ENCODE results near the gene MBOAT1. TPM values are rescaled to one million over a fixed set of nuclear protein-coding genes. Genes with fewer than 3 reads are reported as not detected.
A peak's percentile ranks its signal among the peaks of the same experiment; 100 is the strongest.
"Not testable (repeated sequence)": the region's sequence is repeated elsewhere in the genome, so short reads cannot be mapped to it uniquely, and the experiment has no call there.

Gene MBOAT1, protein sequence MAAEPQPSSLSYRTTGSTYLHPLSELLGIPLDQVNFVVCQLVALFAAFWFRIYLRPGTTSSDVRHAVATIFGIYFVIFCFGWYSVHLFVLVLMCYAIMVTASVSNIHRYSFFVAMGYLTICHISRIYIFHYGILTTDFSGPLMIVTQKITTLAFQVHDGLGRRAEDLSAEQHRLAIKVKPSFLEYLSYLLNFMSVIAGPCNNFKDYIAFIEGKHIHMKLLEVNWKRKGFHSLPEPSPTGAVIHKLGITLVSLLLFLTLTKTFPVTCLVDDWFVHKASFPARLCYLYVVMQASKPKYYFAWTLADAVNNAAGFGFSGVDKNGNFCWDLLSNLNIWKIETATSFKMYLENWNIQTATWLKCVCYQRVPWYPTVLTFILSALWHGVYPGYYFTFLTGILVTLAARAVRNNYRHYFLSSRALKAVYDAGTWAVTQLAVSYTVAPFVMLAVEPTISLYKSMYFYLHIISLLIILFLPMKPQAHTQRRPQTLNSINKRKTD
- polyA plus RNA-seq (ENCODE audit: insufficient read length in 12 of 12): 10 to 100 TPM in 1 of 12 donors, 1 to 10 TPM in 10, not detected in 1; 3.2 to 10.1 (median 4.6) TPM
- long read RNA-seq, donor 1, partial matches to known transcripts: 0 of 1 reads
- long read RNA-seq, donor 1, other reads (novel, unspliced or antisense): 0 of 1 reads
- long read RNA-seq, donor 2: 0 reads
- long read RNA-seq, donor 3: 0 reads
- long read RNA-seq, donor 4, partial matches to known transcripts: 0 of 1 reads
- long read RNA-seq, donor 4, other reads (novel, unspliced or antisense): 0 of 1 reads
- long read RNA-seq, donor 5, partial matches to known transcripts: 0 of 1 reads
- long read RNA-seq, donor 5, other reads (novel, unspliced or antisense): 0 of 1 reads
- long read RNA-seq, donor 6, partial matches to known transcripts: 0 of 1 reads
- long read RNA-seq, donor 6, other reads (novel, unspliced or antisense): 0 of 1 reads
- long read RNA-seq, donor 7, partial matches to known transcripts: 0 of 1 reads
- long read RNA-seq, donor 7, other reads (novel, unspliced or antisense): 0 of 1 reads
- long read RNA-seq, donor 8: 0 reads
- long read RNA-seq, donor 9: 0 reads
- long read RNA-seq, donor 10: 0 reads
- long read RNA-seq, donor 11, partial matches to known transcripts: 0 of 1 reads
- long read RNA-seq, donor 11, other reads (novel, unspliced or antisense): 0 of 1 reads

GRCh38 chr6:20212392-20213111 lies at the start of gene MBOAT1:
Gene MBOAT1 (minus strand): TSS chr6:20212469. CDS start chr6:20212234, 235 bp downstream.
- peak; percentile 90 for DNase-seq

DNA sequence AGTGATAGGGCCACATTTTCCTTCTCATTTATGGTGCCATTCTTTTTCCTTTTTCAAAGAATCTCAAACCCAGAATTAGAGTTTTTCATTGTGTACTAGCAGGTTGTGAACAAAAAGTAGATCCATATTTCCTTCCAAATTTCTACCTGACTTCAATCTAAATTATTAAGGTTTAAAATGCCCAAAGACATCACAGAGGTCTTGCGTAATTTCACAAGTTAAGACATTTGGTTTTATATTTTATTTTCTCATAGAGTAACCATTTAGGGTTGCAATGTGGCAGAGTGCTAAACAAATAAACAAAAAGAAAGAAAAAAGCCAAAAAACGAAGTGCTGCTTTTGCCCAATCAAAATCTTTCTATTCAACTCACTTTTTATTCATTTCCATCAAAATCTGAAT lies 49.4 kb upstream of the MBOAT1 start:
- no peak for DNase-seq

DNA sequence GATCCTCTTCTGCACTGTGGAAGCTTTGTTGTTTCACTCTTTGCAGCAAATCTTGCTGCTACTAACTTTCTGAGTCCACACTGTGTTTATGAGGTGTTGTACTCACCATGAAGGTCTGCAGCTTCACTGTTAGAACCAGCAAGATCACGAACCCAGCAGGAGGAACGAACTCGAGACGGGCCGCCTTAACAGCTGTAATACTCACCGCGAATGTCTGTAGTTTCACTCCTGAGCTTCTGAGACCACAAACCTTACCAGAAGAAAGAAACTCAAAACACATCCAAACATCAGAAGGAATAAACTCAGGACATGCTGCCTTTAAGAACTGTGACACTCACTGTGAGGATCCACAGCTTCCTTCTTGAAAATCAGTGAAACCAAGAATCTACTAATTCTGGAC lies 48.1 kb upstream of the MBOAT1 start:
- DNase-seq: no peak

GRCh38 chr6:20259316-20260049 lies 47.2 kb upstream of the MBOAT1 start:
- no peak for DNase-seq

- no peak for DNase-seq
These were observed 43.2 kb upstream of the MBOAT1 start for GRCh38 chr6:20255428-20255827.

- DNase-seq: no peak
These were observed 42.0 kb upstream of the MBOAT1 start for GRCh38 chr6:20254295-20254694.

DNA sequence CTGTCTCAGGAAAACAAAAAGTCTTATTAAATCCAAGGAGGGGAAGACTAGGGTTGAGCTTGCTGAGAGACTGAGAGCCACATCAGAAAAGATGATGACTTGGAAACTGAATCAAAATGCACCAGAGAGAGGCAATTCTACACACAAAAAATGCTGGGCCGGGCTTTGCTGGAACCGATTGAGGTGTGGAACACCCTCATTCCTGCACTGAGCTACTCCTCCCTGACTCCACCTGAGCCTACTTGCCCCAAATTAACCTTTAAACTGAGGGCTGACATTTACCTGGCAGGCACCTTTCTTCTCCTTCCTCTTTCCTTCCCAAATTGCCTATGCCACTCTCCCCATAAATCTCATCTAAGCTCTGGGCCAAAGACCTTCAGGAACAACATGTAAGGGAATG lies 40.8 kb upstream of the MBOAT1 start:
- DNase-seq: no peak

DNA sequence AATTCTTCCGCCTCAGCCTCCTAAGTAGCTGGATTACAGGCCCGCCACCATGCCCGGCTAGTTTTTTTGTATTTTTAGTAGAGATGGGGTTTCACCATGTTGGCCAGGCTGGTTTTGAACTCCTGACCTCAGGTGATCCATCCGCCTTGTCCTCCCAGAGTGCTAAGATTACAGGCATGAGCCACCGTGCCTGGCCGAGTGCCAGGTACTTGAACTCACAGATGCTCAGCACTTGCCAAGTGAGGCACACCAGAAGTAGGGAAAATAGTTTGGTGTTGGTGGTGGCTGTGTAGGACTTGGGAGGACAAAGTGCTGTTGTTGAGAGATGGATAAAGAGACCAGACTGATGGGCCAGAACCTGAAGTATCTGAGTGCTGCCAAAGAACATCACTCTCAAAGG lies 40.0 kb upstream of the MBOAT1 start:
- no peak for DNase-seq

GRCh38 chr6:20251525-20251924 lies 39.3 kb upstream of the MBOAT1 start:
- DNase-seq: no peak

- no peak for DNase-seq
These were observed 33.9 kb upstream of the MBOAT1 start for GRCh38 chr6:20246125-20246524.

GRCh38 chr6:20244807-20245681 lies 32.8 kb upstream of the MBOAT1 start:
- DNase-seq: not testable (repeated sequence)

DNA sequence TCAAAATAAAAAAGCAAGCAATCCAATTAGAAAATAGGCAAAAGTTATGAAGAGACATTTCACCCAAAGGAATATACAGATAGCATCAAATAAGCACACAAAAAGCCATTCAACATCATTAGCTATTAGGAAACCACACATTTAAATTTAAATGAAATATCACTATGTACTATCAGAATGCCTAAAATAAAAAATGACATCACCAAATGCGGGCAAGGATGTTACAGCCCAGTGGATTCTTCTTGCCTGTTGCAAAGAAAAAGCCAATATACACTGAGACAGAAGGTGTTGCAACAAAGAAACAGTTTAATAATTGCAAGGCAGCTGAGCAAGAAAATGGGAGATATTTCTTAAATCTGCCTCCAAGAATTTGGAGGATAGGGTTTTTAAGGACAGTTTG lies 31.0 kb upstream of the MBOAT1 start:
- DNase-seq: no peak

- DNase-seq: no peak
These were observed 30.1 kb upstream of the MBOAT1 start for GRCh38 chr6:20242397-20242796.

GRCh38 chr6:20241102-20241501 lies 28.8 kb upstream of the MBOAT1 start:
- no peak for DNase-seq

GRCh38 chr6:20238688-20239587 lies 26.7 kb upstream of the MBOAT1 start:
- DNase-seq: no peak

DNA sequence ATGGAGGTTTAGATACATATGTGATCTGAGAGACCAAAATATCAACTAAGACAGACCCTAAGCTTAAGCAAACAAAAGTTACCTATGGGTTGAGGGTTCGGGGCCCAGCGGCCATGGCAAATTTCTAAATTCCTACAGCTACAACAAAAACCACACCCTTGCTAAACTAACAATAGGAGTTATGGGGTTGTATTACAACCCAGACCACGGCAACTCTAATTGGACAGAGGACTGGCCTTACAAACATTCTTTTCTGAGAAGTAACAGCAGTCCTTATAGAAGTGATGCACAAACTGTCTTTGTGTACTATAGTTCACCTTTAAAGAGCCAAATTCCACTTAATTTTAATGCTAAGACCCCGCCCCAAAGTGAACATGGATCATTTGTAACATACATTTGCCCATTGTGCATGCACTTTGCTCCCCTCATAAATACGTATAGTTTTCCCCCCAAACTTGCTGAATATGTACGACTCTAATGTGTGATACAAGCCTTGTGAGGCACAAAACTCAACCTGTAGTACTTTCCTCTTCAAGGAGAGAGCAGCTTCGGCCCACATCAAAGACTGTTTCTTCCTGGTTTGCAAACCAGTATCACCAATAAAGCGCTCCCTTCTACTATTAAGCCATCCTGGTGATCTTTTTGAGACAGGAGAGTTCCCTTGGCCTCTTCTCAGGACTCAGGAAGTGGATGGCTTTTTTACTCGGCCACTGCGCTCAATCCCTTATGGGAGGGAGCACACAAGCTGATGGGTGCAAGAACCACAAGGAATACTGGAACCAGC lies 25.6 kb upstream of the MBOAT1 start:
- DNase-seq: no peak

DNA sequence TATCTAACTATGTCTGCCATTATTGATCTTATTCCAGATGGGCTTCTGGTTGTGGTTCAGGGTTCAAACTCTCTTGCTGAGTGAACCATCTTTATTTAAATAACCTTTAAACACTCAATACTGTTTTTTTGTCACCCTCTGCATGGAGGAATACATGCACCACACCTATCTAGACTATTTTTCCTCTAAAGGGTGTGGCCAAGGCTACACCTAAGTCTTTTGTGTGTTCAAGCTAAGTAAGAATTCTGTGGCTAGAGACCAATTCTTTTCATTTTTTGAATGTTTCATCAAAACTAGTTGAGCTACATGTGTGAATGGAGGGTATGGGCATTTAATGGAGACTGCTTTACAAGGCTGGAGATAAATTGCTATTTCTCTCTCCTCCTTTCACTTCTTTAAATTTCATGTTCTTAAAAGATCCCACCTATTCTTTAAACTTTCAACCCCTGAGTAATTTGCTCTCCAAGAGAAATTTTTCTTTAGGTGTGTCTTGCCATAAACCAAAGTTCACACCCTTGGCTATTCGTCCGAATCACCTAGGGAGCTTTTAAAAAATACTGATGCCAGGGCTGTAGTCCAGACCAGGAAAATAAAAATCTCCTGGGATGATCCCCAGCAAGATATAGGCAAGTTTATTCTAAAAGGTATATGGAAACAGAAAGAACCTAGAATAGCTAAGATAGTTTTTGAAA lies 24.8 kb upstream of the MBOAT1 start:
- no peak for DNase-seq
